ENCODE results near the gene VPS16.
"Not testable (repeated sequence)": the region's sequence is repeated elsewhere in the genome, so short reads cannot be mapped to it uniquely, and the experiment has no call there.

VPS16 gene

GRCh38 chr20:2806351-2806701 lies 34.2 kb upstream of the VPS16 start:
- Histone ChIP-seq H3K4me1 (ENCODE audit: low read depth, poor library complexity, severe bottlenecking) (no peaks in the 10 kb centered on the region), H3K79me2 (ENCODE audit: insufficient read depth, low read depth) (no peaks in the 10 kb centered on the region), H2AFZ (ENCODE audit: low read depth) (no peak overlapping the region), H3K27me3 (ENCODE audit: insufficient read depth, low read depth) (no peaks in the 10 kb centered on the region), H3K27ac (no peak overlapping the region), H3K4me3 (IDR thresholded peaks at IDR 0.05; ENCODE audit: insufficient read depth, low read depth, low read length) (no peak overlapping the region), H3K9ac (no peak overlapping the region), H3K4me2 (no peak overlapping the region), H4K20me1 (ENCODE audit: insufficient read depth) (no peaks in the 10 kb centered on the region), H3K36me3 (ENCODE audit: insufficient read depth) (no peaks in the 10 kb centered on the region)
- TF ChIP-seq CTCF (conservative IDR thresholded peaks at IDR 0.05; ENCODE audit: low read depth, low read length), result no peak

GRCh38 chr20:2807019-2807418 lies 33.5 kb upstream of the VPS16 start:
- no peak overlapping the region for H3K4me3 ChIP-seq (IDR thresholded peaks at IDR 0.05; ENCODE audit: insufficient read depth, low read depth, low read length)
- no peak for TF ChIP-seq CTCF (conservative IDR thresholded peaks at IDR 0.05; ENCODE audit: low read depth, low read length)
- H3K4me2 ChIP-seq, result no peak overlapping the region
- no peak overlapping the region for H3K27ac ChIP-seq
- no peaks in the 10 kb centered on the region for H3K4me1 ChIP-seq (ENCODE audit: low read depth, poor library complexity, severe bottlenecking)
- H3K9ac ChIP-seq, result no peak overlapping the region
- no peaks in the 10 kb centered on the region for H4K20me1 ChIP-seq (ENCODE audit: insufficient read depth)
- H3K36me3 ChIP-seq (ENCODE audit: insufficient read depth), result no peaks in the 10 kb centered on the region
- H3K79me2 ChIP-seq (ENCODE audit: insufficient read depth, low read depth), result no peaks in the 10 kb centered on the region
- no peaks in the 10 kb centered on the region for H3K27me3 ChIP-seq (ENCODE audit: insufficient read depth, low read depth)
- H2AFZ ChIP-seq (ENCODE audit: low read depth), result no peak overlapping the region

- H3K4me3 ChIP-seq (IDR thresholded peaks at IDR 0.05; ENCODE audit: insufficient read depth, low read depth, low read length); H2AFZ ChIP-seq (ENCODE audit: low read depth); H3K9ac ChIP-seq; H3K27ac ChIP-seq; H3K36me3 ChIP-seq (ENCODE audit: insufficient read depth); H3K4me2 ChIP-seq; H3K79me2 ChIP-seq (ENCODE audit: insufficient read depth, low read depth); H3K4me1 ChIP-seq (ENCODE audit: low read depth, poor library complexity, severe bottlenecking); H3K27me3 ChIP-seq (ENCODE audit: insufficient read depth, low read depth); H4K20me1 ChIP-seq (ENCODE audit: insufficient read depth): not testable (repeated sequence)
Observed at GRCh38 chr20:2807929-2808328, 32.6 kb upstream of the VPS16 start.

GRCh38 chr20:2809690-2810089 lies 30.9 kb upstream of the VPS16 start:
- H3K36me3 ChIP-seq (ENCODE audit: insufficient read depth), result no peaks in the 10 kb centered on the region
- no peak overlapping the region for H3K4me3 ChIP-seq (IDR thresholded peaks at IDR 0.05; ENCODE audit: insufficient read depth, low read depth, low read length)
- H3K4me2 ChIP-seq, result no peak overlapping the region
- TF ChIP-seq CTCF (conservative IDR thresholded peaks at IDR 0.05; ENCODE audit: low read depth, low read length), result no peak
- no peaks in the 10 kb centered on the region for H3K79me2 ChIP-seq (ENCODE audit: insufficient read depth, low read depth)
- H4K20me1 ChIP-seq (ENCODE audit: insufficient read depth), result no peaks in the 10 kb centered on the region
- H3K9ac ChIP-seq, result no peak overlapping the region
- no peak overlapping the region for H2AFZ ChIP-seq (ENCODE audit: low read depth)
- no peaks in the 10 kb centered on the region for H3K27me3 ChIP-seq (ENCODE audit: insufficient read depth, low read depth)
- H3K4me1 ChIP-seq (ENCODE audit: low read depth, poor library complexity, severe bottlenecking), result no peaks in the 10 kb centered on the region
- no peak overlapping the region for H3K27ac ChIP-seq

- TF ChIP-seq CTCF (conservative IDR thresholded peaks at IDR 0.05; ENCODE audit: low read depth, low read length), result no peak
Observed at GRCh38 chr20:2812189-2812588, 28.4 kb upstream of the VPS16 start.

More at GRCh38 chr20:2812189-2812588, 28.4 kb upstream of the VPS16 start:
- Histone ChIP-seq H2AFZ (ENCODE audit: low read depth) (no peak overlapping the region), H3K9ac (no peak overlapping the region), H3K4me1 (ENCODE audit: low read depth, poor library complexity, severe bottlenecking) (no peaks in the 10 kb centered on the region), H3K79me2 (ENCODE audit: insufficient read depth, low read depth) (no peaks in the 10 kb centered on the region), H3K27me3 (ENCODE audit: insufficient read depth, low read depth) (no peaks in the 10 kb centered on the region), H3K4me2 (no peak overlapping the region), H3K4me3 (IDR thresholded peaks at IDR 0.05; ENCODE audit: insufficient read depth, low read depth, low read length) (no peak overlapping the region), H3K36me3 (ENCODE audit: insufficient read depth) (no peaks in the 10 kb centered on the region), H4K20me1 (ENCODE audit: insufficient read depth) (no peaks in the 10 kb centered on the region), H3K27ac (no peak overlapping the region)
